Osteoblast (primary cell): Measurements from ENCODE around the gene ACTG1. TPM values are rescaled to one million over a fixed set of nuclear protein-coding genes. Genes with fewer than 3 reads are reported as not detected.
A peak's percentile ranks its signal among the peaks of the same experiment; 100 is the strongest.

Source experiments
- DNase-seq: peaks from one replicate; pipeline ENCODE4 v3.0.0; 2011; ENCODE audit warnings: low spot score, mixed read lengths; ENCODE audit not compliant: insufficient read length; ENCODE audit errors: missing footprints
- H2AFZ ChIP-seq: 2 replicates; pipeline ENCODE4 v1.6.0; 2011; ENCODE audit warnings: mild to moderate bottlenecking, low read length
- H3K27ac ChIP-seq: 2 replicates; pipeline ENCODE4 v1.5.1; 2011; ENCODE audit warnings: mild to moderate bottlenecking, low read depth, low read length, moderate library complexity
- H3K27me3 ChIP-seq: 2 replicates; pipeline ENCODE4 v1.6.0; 2012; ENCODE audit warnings: mild to moderate bottlenecking, control low read depth, inconsistent platforms, low read length, moderate library complexity; ENCODE audit not compliant: insufficient read depth
- H3K36me3 ChIP-seq: 2 replicates; pipeline ENCODE4 v1.5.1; 2011; ENCODE audit warnings: mild to moderate bottlenecking, low read length, control low read depth, moderate library complexity; ENCODE audit not compliant: insufficient read depth
- H3K4me1 ChIP-seq: 2 replicates; pipeline ENCODE4 v1.5.1; 2011; ENCODE audit warnings: mild to moderate bottlenecking, low read length, control low read depth, moderate library complexity; ENCODE audit not compliant: insufficient read depth
- H3K4me2 ChIP-seq: 2 replicates; pipeline ENCODE4 v1.6.0; 2011; ENCODE audit warnings: mild to moderate bottlenecking, low read length; ENCODE audit not compliant: insufficient read depth
- H3K4me3 ChIP-seq: fragments of 200-600 bp; sonication (generic); 3 replicates; pipeline ENCODE4 v1.5.1; 2012; ENCODE audit warnings: mild to moderate bottlenecking, low read length, inconsistent platforms; ENCODE audit not compliant: insufficient read depth
- H3K79me2 ChIP-seq: 2 replicates; pipeline ENCODE4 v1.6.0; 2012; ENCODE audit warnings: mild to moderate bottlenecking, low read length, control low read depth, inconsistent platforms; ENCODE audit not compliant: insufficient read depth
- H3K9me3 ChIP-seq: 2 replicates; pipeline ENCODE4 v1.5.1; 2011; ENCODE audit warnings: low read depth, low read length, control low read depth
- H4K20me1 ChIP-seq: 2 replicates; pipeline ENCODE4 v1.6.0; 2012; ENCODE audit warnings: mild to moderate bottlenecking, low read length, control low read depth; ENCODE audit not compliant: insufficient read depth
- CTCF ChIP-seq: IDR thresholded peaks from 2 replicates; pipeline ENCODE4 v1.5.1; 2011; ENCODE audit warnings: mild to moderate bottlenecking, low read depth, low read length, moderate library complexity; ENCODE audit errors: extremely low read depth
- total RNA-seq: library from RNA; depleted of rRNA; stranded (reverse); fragments of >200 nt; gene quantifications from 2 replicates; pipeline ENCODE4 v1.2.3, GENCODE V29; 2012

Gene ACTG1
- total RNA-seq, 1 donor, result 13,273 TPM

GRCh38 chr17:81489998-81490992 is 22.3 kb downstream of the ACTG1 start:
- DNase-seq, result no peak

GRCh38 chr17:81489012-81489997 is 23.3 kb downstream of the ACTG1 start:
- peak overlapping the region; percentile 87 for H3K4me2 ChIP-seq
- DNase-seq, result no peak
- no peaks in the 10 kb centered on the region for H4K20me1 ChIP-seq
- no peak overlapping the region for H3K27ac ChIP-seq
- H3K9me3 ChIP-seq, result no peaks in the 10 kb centered on the region
- peaks cover 10% of the 10 kb centered on the region for H3K27me3 ChIP-seq
- H2AFZ ChIP-seq, result no peak overlapping the region
- no peaks in the 10 kb centered on the region for H3K36me3 ChIP-seq
- no peaks in the 10 kb centered on the region for H3K79me2 ChIP-seq
- H3K4me3 ChIP-seq, result no peak overlapping the region
- TF ChIP-seq CTCF, result no peak
- H3K4me1 ChIP-seq, result peaks cover 15% of the 10 kb centered on the region

More at GRCh38 chr17:81489998-81490992, 22.3 kb downstream of the ACTG1 start:
- Histone ChIP-seq H3K4me3 (no peak overlapping the region), H2AFZ (no peak overlapping the region), H3K36me3 (no peaks in the 10 kb centered on the region), H4K20me1 (no peaks in the 10 kb centered on the region), H3K4me2 (no peak overlapping the region), H3K27me3 (peaks cover 14% of the 10 kb centered on the region), H3K79me2 (no peaks in the 10 kb centered on the region), H3K9me3 (no peaks in the 10 kb centered on the region), H3K27ac (no peak overlapping the region), H3K4me1 (peaks cover 10% of the 10 kb centered on the region)
- TF ChIP-seq CTCF, result no peak

GRCh38 chr17:81488276-81488860 is 24.2 kb downstream of the ACTG1 start:
- H3K27ac ChIP-seq, result peak overlapping the region; percentile 73
- H3K4me2 ChIP-seq, result peak overlapping the region; percentile 87
- no peaks in the 10 kb centered on the region for H3K79me2 ChIP-seq
- H4K20me1 ChIP-seq, result no peaks in the 10 kb centered on the region
- TF ChIP-seq CTCF, result no peak
- peak overlapping the region; percentile 78 for H3K4me3 ChIP-seq
- no peak for DNase-seq
- peak overlapping the region; percentile 77 for H2AFZ ChIP-seq
- H3K4me1 ChIP-seq, result peaks cover 19% of the 10 kb centered on the region
- no peaks in the 10 kb centered on the region for H3K9me3 ChIP-seq
- no peaks in the 10 kb centered on the region for H3K36me3 ChIP-seq
- H3K27me3 ChIP-seq, result peaks cover 10% of the 10 kb centered on the region
